Stimulated activated CD4-positive, alpha-beta T cell treated with anti-CD3 and anti-CD28 coated beads, Interleukin-2, amount 100 ng/mL, for 4 hours (primary cell): ENCODE results near the gene SPAG4.

ENCODE experiments used
- DNase-seq: peaks from one replicate; pipeline ENCODE4 v3.0.0-alpha.2; 2020; ENCODE audit warnings: low read depth

Gene SPAG4

DNA sequence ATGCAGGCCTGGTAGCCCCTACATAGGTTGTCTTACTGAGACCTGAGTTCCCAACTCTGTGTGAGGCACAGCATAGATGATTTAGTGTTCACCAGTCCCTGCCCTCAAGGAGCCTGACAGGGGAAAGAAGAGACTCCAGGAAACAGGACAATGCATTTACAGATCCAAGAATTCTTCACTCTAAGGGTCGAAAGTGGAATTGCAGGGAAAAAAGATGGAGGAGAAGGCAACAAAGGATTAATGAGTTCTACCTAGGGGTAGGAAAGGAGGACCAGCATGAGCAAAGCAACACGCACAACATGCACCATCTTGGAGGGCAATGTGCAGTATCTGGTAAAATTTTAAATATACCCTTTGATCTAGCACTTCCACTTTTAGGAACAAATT is 5.9 kb downstream of the SPAG4 start:
- no peak for DNase-seq

DNA sequence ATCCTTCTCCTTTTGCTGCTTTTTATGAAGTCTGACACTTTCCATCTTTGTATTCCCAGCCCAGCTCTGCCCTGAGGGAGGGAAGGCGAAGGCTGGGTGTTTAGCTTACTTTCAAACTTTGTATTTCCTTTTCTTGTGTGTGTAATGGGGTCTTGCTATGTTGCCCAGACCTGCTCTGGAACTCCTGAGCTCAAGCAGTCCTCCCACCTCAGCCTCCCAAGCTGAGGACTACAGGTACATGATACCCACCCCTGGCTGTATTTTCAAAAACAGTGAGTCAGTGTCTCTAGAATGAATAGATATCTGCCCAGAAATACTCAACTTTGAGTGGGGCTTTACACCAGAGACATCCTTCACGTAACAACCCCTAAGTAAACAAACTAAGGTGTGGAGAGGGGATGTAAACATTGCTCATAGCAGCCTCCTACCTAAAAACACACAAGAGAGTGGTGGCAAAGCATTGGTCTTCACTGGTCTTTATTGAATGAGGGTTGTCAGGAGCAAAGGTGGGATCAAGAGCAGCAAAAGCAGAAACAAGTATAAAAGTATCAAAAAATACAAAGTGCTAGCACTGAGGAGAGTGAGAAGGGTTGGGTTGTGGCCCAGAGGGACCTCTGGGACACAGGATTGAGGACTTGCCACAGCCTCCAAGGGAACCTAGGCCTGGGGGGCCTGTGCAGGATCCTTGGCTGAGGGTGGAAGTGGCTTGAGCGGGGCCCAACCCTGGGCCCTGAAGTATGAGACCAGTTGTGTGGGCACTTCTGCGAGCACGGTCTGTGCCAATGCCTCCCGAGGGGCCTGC is 10.2 kb downstream of the SPAG4 start:
- no peak for DNase-seq

DNA sequence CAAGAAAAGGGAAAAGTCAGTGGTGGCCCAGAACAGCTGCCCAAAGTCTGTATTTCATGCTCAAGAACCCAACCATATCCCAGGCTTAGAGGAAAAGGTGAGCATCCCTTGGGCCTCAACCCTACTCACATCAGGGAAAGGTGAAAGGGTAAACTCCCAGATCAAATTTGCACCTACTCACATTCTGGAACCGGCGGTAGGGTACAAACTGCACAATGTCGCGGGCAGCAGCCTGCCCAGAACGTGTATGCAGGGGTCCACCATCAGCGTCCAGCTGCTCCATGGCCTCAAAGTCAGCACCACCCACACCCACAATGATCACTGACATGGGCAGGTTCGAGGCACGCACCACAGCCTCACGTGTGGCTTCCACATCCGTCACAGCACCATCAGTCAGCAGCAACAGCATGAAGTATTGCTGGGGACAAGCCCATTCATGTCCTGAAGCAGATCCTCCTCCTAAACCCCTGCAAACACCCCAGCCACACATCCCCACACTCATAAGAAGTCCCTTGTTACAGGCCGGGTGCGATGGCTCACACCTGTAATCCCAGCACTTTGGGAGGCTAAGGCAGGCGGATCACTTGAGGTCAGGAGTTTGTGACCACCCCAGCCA is 10.9 kb downstream of the SPAG4 start:
- no peak for DNase-seq

DNA sequence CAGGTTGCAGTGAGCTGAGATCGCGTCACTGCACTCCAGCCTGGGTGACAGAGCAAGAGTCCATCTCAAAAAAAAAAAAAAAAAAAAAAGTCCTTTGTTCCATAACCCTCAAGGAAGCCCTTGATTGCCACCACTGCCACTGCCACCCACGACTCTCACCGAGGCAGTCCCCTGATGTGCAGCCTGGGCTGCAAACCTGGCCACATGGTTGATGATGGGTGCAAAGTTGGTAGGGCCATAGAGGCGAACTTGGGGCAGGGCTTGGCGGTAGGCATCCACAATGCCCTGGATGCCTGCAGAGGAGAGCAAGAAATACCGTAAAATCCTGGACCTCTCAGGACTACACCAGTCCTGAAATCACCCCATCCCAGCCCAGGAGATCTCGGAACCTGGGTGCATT is 11.5 kb downstream of the SPAG4 start:
- DNase-seq, result no peak

DNA sequence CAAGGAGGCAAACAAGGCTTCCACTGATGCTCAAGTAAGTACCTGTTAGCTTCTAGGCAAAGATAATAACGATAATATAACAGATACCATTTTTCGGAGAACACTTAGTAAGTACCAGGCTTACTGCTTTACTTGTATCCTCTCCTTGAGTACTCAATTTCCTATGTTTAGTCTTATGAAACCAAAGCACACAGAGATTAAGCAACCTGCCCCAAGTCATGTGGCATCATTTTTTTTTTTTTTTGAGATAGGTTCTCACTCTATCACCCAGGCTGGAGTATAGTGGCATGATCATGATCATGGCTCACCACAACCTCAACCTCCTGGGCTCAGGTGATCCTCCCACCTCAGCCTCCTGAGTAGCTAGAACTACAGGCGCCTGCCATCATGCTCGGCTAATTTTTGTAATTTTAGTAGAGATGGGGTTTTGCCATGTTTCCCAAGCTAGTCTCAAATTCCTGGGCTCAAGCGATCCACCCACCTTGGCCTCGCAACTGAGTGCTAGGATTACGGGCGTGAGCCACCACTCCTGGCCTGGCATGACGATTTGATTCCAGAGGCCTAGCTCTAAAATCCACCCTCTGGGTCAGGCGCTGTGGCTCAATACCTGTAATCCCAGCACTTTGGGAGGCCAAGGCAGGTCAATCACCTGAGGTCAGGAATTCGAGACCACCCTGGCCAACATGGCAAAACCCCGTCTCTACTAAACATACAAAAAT is 14.0 kb downstream of the SPAG4 start:
- no peak for DNase-seq

DNA sequence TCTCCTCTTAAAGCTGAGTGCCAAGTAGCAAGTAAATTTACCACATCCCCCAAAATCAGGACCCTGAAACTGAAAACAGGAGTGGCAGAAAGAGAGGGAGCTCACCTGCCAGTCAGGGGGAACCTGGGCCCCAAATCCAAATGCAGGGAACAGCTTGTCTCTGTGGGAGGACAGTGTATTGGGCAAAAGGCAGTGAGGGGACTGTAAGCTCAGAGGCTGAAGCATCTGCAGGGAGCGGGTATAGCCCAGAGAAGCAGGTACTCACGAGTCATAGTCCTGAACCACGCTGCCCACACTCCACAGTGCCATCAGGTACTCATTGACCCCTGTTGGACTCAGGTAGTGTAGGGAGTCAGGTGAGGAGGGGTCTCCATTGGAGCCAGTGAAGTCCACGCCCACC is 15.0 kb downstream of the SPAG4 start:
- no peak for DNase-seq

DNA sequence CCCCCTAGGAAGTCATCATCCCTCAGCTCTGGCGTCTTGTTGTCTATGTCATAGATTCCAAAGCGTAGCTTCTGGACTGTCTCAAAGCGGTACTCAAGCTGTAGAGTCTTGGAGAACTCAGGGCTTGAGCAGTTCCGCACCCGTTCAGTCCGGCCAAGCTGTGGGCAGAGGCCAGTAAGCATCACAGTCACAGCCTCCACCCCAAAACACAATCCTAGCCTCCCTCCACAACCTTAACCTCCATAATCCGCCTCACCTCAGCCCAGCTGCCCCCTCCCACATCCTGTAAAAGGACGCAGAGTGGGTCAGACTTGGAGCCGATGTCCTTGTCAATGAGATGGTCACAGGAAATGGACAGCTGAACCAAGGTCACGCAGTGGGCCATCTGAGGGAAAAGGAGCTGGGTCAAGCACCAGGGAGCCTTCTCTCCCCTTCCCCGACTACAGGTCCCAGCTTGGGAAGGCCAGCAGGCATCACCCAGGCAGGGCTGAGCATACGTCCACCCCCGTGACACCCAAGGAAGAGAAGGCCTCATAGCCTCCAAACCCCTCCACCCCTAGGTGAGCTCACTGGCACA is 17.0 kb downstream of the SPAG4 start:
- no peak for DNase-seq

DNA sequence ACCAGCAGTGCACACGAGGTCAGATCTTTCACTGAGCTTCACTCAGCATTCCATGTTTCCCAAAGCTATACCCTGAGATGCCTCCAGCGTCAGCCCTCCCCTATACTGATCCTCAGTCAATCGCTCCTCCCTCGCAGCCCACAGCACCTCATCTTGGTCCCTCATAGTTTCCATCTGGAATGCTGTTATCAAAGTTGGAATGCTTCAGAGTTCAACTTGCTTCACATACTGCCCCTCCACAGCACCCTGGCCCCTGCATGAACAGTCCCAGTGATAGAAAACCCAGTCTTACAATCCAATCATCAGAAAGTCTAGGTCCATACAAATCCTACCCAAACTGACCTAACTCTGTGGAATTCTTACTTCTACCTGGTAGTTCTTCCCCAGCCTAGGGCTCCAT is 20.0 kb downstream of the SPAG4 start:
- no peak for DNase-seq

DNA sequence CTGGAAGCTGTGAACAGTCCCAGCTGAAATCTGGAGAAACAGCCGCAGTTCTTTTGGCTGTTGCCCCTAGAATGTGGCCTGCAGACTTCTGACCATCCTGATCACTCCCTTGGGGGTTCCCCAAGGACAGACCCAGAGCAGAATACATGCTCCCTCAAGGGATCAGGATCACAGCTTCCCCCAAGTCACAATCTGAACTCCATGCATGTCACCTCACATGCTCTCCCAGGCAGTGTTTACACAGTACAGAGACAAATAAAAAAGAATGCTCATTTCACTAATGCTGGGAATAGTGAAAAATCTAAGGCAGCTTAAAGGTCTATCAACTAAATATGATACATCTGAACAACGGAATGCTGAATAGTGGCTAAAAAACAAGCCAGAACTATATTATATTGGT is 20.5 kb downstream of the SPAG4 start:
- no peak for DNase-seq

DNA sequence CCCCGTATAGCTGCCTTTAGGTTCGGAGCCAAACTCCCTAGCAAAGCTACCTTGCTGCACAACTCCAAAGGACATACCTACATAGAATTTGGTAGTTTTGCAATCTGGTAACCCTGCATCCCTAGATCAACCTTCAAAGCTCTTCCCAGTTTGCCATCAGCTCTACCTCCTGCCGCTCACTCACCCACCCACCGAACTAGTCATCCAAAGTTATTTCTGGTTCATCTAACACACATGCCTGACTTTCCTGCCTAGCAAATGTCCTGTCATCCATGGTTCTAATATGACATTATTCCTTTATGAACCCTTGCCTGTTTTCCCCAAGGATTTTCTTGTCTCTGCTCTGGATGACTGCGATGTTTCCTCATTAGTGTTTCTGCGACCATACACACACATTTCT is 21.6 kb downstream of the SPAG4 start:
- DNase-seq, result no peak

DNA sequence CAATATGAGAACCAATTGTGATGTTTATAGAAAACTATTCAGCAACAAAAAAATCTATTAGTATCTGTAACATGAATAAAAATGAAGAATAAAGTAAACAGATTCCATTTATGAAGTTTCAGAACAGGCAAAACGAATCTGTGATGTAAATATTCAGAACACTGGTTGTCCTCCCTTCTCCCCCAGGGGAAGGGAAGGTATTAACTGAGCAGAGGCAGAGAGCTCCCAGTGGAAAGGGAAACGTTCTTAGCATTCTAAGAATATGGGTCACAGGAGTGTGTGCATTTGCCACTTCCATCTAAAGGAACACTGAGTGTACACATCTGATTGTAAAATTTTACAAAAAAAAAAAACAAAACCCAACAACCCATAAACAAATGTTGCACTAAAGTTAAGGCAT is 23.1 kb downstream of the SPAG4 start:
- no peak for DNase-seq

DNA sequence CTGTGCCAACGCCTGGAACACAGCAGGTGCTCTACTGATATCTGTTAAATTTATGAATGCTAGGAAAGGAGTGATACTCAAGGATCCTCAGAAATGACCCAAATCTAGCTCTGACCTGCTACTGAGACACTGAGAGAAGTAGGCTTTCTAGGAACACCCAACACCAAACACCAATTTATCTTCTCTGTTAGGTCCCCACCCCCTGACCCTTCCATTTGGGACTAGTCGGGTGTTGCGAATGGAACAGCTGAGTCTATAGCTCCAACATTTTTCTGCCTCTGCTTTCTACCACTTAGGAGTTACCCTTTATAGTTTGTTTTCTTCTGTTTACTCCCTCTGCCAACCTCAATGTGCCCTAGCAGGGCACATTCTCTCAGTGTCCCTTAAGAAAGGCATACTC is 25.1 kb downstream of the SPAG4 start:
- DNase-seq, result no peak

DNA sequence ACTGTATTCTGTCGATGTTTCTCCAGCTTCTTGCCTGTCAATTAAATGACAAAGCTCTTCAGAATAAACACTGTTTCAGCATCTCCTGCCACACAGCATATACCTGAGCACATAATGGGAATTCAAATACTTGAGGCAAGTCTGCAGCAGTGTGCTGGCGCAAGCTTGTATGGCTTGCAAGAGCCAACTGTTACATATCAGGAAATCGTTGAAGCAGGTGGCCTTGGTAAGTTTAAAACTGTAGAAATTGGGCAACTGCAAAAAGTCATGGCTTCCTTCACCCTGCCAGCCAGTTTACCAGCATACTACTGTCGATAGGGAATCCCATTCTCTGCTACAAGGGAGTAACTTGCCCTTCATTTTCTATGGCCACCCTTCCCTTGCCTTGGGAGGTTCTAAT is 26.1 kb downstream of the SPAG4 start:
- no peak for DNase-seq

DNA sequence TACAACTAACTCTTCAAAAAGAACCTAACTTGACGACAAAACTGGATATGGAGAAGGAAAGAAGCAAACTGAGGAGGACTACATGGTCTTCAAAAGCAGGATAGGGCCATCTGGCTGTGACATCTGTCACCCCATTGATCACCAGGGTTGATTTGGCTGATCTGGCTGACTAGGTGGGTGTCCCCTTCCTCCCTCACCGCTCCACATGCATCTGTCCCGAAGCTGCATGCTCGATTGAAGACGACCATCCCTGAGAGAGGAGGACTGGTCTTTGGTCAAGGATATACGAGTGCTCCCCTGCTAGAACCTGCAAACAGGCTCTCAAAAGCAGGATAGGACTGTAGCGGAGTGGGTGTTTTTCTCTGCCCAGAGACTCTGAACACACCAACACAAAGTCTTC is 27.4 kb downstream of the SPAG4 start:
- DNase-seq, result no peak

DNA sequence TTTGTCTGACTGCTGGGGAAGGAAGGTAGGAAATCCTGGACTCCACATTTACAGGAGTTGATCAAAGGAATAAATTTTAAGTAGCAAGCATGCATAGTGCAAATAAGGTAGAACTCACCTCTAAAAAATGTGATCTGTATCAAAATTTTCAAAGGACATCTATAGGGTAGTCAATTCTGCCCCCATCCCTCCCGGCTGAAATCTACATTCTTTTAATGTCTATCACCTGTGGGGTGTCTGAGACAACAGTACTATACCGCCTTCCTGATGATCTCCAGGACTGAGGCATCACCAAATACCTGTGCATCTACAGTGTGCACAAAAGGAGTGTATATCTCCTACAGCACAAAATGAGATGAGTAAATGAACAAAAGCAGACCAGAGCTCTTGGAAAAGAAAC is 29.2 kb downstream of the SPAG4 start:
- DNase-seq, result no peak

DNA sequence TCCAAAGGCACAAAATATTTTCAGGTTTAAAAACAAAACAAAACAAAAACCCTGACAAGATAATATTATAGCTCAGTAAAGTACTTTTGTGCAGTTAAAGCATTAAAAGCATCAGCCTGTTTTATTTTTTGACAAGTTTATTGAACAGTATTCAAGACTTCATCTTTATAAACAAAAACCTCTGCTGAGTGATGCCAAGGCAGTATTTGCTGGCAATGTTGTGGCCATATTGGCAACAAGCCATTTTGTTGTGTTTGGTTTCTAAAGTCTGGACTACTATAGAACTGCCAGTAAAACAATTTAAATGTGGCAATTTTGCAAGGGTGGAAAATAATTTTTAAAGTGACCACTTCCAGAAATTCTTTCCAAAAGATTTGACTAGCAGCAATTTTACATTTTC is 33.2 kb downstream of the SPAG4 start:
- DNase-seq, result no peak

DNA sequence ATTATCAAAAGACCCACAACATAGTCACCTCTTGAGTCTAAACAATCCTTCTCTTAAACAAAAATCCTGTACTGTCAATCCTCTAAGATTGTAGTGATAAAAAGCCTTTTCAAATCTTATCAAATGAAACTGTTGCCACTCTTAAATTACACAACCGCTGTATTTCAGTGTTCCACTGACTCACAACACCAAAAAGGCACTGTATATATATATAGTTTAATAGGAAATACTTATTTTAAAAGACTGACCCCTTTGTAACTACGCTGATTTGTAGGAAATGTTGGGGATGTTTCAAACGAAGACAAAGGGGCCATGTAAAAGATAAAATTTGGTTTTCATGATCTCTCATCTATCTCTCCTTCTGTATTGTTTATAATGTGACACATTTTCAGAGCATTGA is 35.0 kb downstream of the SPAG4 start:
- DNase-seq, result no peak

DNA sequence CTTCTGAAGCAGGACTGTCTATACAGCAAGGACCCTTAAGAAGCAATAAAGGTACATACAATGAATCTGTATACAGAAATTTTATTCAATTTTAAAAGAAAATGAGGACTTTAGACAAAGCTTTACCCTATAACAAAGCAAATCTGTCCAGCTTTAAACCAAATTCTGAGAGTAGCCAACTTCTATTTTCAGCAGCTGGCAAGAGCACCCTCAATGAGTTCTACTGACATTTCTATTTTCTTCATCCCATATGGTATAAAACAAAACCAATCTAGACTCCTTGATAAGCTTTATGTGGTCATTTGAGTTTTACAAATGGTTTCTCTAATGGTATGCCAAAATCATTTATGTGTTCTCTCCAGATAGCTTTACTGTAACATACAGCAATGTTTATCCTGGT is 36.3 kb downstream of the SPAG4 start:
- DNase-seq, result no peak

DNA sequence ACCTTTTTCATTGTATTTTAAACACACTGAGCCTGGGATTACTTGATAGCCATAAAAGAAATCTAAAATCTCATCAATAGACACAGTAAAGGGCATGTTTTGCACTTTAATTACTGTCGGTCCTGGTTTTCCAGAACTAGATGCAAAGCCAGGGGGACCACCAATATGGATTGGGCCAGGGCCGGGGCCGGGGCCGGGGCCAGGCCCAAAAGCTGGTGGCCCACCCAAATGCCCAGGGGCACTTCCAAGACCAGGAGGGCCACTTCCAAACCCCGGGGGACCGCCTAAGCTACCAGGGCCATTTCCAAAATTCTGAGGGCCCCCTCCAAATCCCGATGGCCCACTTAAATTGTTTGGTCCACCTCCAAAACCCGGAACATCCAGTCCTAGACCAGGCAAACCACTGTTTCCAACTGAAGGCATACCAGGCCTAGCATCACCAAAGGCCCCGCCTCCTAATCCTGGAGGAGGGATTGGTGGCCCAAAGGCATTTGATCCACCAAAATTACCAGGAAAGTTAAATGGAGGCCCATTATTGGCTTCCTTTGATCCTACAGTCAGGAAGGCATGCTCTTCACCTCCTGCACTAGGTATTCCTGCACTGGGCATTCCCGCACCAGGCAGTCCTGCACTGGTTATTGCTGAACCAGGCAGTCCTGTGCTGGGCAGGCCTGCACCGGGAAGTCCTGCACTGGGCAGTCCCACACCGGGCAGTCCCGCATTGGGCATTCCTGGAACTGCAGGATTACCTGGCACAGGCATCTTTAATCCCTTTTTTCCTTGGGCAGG is 37.2 kb downstream of the SPAG4 start:
- DNase-seq, result no peak

DNA sequence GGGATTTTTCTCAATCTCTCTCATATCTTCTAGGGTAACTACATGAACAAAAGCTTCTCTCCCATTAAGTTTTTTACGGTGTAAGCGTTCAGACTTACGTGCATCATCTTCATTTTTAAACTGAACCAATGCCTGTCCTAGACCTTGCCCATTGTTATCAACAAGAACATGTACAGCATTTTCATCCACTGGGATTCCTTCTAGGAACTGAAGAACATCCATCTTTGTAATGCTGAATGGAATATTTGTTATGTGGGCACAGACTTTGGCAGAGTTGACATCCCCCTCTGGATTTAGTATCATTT is 37.8 kb downstream of the SPAG4 start:
- no peak for DNase-seq

DNA sequence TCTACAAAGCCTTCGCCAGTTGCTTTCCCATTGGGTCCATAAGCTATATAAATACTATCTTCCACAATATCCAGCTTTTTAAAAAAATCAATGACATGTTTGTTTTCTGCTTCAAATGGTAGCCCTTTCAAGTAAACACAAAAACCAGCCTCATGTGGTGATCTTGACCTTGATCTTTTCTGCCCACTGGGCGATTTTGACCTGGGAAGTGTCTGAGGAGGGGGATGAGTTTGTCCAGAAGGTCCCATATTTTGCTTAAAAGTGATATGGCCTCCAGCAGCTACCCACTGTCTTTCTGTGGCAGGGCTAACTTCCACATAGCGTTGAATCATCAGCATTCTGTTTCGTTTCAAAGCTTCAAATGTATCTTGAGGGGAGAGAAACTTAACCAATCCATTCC is 38.3 kb downstream of the SPAG4 start:
- no peak for DNase-seq

DNA sequence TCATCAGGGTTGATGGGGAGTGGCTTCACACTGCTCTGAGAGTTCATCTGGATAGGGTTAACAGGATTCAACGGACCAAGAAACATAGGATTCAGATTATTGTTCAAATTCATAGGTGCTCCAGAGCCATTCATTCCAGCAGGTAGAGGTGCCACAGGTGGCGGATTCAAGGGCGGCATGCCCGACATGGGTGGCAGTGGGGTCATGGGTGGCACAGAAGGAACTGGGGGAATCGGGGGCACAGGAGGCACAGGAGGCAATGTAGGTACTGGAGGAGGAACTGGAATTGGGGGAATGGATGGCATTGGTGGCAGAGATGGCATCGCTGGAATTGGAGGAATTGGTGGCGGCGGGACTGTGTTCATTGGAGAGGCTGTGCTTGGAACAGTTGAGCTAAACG is 38.8 kb downstream of the SPAG4 start:
- DNase-seq, result no peak

DNA sequence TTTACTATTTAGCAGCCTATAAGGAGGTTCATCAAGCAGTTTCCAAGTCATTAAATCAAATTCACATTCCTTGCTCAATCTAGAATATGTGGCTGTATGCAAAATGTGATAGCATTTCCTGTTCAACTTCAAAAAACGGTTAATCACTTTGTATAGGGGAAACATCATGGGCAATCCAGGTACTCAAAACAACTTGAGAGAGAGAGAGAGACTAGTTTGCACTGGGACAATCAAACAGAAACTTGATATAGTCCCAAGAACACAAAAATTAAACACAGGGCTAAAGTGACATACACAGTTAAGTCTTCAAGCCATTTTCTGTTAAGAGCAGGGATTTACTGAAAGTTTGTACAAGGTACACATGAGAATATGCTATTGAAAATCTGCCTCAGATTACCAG is 41.6 kb downstream of the SPAG4 start:
- no peak for DNase-seq
